Uterus (tissue), 4 donors: ENCODE data around the gene CNTN1. TPM values are rescaled to one million over a fixed set of nuclear protein-coding genes. Genes with fewer than 3 reads are reported as not detected.

ENCODE experiments used
- DNase-seq, 2 donors: peaks; one replicate each; pipeline ENCODE4 v3.0.0-alpha.2; 2019 to 2020
- H3K27ac ChIP-seq, 2 donors: fragments of 200-600 bp; sonication (generic); 1 replicate in 1 of 2; 2 replicates in 1 of 2; pipeline ENCODE4 v1.5.1; 2016 to 2018
- H3K27me3 ChIP-seq, 2 donors: fragments of 200-600 bp; sonication (generic); one replicate each; pipeline ENCODE4 v1.5.1; 2018 to 2019; ENCODE audit warnings: control low read depth in 1 of 2
- H3K36me3 ChIP-seq, 2 donors: fragments of 200-600 bp; sonication (generic); one replicate each; pipeline ENCODE4 v1.5.1; 2019; ENCODE audit warnings: control low read depth in 1 of 2
- H3K4me1 ChIP-seq, 2 donors: fragments of 200-600 bp; sonication (generic); one replicate each; pipeline ENCODE4 v1.5.1; 2018 to 2019; ENCODE audit warnings: control low read depth in 1 of 2
- H3K4me3 ChIP-seq, 2 donors: fragments of 200-600 bp; sonication (generic); 1 replicate in 1 of 2; 2 replicates in 1 of 2; pipeline ENCODE4 v1.5.1; 2018 to 2019; ENCODE audit warnings: mild to moderate bottlenecking in 1 of 2
- H3K9me3 ChIP-seq, 2 donors: fragments of 200-600 bp; sonication (generic); one replicate each; pipeline ENCODE4 v1.5.1; 2019; ENCODE audit warnings: control low read depth in 1 of 2
- POLR2A ChIP-seq, 2 donors: fragments of 450-650 bp; IDR thresholded peaks; one replicate each; pipeline ENCODE4 v1.6.1; 2016; ENCODE audit warnings: antibody characterized with exemption in 2 of 2, mild to moderate bottlenecking in 1 of 2, moderate library complexity in 1 of 2
- intact Hi-C: fragments of 100-400 bp; cut with DNase I; formaldehyde crosslinking; loops from one replicate; pipeline ENCODE4 v1.15.1; 2023; ENCODE audit warnings: low total_unique reads
- total RNA-seq, 4 donors: library from RNA; depleted of rRNA in 3 of 4; stranded (reverse); fragments of >200 nt in 3 of 4; gene quantifications; one replicate each; pipeline versions ENCODE4 v1.1.0 to v1.2.4, GENCODE V29; 2014 to 2023
- TF ChIP-seq, protein P1 (sequence below), 4 experiments: fragments of 200-600 bp in 2 of 4; fragments of 450-650 bp in 2 of 4; sonication (generic) in 2 of 4; IDR thresholded peaks; one replicate each; pipeline ENCODE4 v1.5.1; 2016 to 2019; ENCODE audit warnings: antibody characterized with exemption in 4 of 4, mild to moderate bottlenecking in 2 of 4, moderate library complexity in 1 of 4
- donor health status: DM: yes; HTN: yes; CAD: no.

CNTN1 gene
- total RNA-seq, 4 donors from 2014 or later, result 1.5 to 124 (median 11.0) TPM

DNA sequence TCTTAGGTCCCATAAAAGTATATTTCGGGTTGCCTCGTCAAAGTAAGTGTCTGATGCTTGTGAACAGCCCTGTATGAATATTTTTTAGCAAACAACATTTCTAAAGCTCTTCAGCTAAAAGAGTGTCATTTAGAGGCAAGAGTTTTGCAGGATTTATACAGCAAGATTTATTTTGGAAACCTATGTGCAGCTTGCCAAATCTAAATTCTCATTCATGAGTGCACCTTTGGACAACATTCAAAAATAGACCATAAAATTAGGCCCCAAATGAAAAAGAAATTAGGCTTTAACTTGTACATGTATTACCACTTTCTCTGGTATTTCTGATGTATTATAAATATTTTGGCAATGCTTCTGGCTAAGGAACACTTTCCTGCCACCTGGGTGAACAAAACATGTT is 271.5 kb downstream of the CNTN1 start:
- H3K27ac ChIP-seq, result no peak overlapping the region
- H3K36me3 ChIP-seq, result no peaks in the 10 kb centered on the region
- H3K27me3 ChIP-seq, result no peaks in the 10 kb centered on the region
- no peak overlapping the region for H3K4me3 ChIP-seq
- H3K9me3 ChIP-seq, result no peaks in the 10 kb centered on the region
- no peaks in the 10 kb centered on the region for H3K4me1 ChIP-seq
- no peak for DNase-seq
- TF ChIP-seq, protein P1, sequence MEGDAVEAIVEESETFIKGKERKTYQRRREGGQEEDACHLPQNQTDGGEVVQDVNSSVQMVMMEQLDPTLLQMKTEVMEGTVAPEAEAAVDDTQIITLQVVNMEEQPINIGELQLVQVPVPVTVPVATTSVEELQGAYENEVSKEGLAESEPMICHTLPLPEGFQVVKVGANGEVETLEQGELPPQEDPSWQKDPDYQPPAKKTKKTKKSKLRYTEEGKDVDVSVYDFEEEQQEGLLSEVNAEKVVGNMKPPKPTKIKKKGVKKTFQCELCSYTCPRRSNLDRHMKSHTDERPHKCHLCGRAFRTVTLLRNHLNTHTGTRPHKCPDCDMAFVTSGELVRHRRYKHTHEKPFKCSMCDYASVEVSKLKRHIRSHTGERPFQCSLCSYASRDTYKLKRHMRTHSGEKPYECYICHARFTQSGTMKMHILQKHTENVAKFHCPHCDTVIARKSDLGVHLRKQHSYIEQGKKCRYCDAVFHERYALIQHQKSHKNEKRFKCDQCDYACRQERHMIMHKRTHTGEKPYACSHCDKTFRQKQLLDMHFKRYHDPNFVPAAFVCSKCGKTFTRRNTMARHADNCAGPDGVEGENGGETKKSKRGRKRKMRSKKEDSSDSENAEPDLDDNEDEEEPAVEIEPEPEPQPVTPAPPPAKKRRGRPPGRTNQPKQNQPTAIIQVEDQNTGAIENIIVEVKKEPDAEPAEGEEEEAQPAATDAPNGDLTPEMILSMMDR (IDR thresholded peaks at IDR 0.05), result no peak
- no peak for TF ChIP-seq POLR2A (IDR thresholded peaks at IDR 0.05)
- intact Hi-C loops, result no loop called here

DNA sequence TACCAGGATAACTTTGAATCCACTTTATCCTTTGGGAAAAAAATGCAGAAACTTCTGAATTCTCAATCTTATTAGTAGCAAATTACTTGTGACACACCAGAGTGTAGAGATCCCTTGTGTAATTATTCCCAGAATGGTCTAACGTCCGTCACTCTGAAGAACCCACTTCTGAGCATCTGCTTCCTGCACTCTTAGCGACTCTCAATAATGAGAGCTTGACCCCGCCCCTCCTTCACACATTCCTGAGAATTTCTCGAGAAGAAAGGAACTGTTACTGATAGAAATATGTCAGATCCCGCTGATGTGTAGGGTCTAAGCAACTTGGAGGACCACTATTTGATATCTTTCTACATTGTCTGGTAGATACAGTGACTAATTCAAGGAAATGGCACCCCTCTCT is 277.6 kb downstream of the CNTN1 start:
- no peak for TF ChIP-seq POLR2A (IDR thresholded peaks at IDR 0.05)
- DNase-seq, result no peak
- Histone ChIP-seq H3K4me1 (no peaks in the 10 kb centered on the region), H3K27ac (no peak overlapping the region), H3K4me3 (no peak overlapping the region), H3K36me3 (no peaks in the 10 kb centered on the region), H3K9me3 (no peaks in the 10 kb centered on the region), H3K27me3 (no peaks in the 10 kb centered on the region)
- intact Hi-C loops, result no loop called here

DNA sequence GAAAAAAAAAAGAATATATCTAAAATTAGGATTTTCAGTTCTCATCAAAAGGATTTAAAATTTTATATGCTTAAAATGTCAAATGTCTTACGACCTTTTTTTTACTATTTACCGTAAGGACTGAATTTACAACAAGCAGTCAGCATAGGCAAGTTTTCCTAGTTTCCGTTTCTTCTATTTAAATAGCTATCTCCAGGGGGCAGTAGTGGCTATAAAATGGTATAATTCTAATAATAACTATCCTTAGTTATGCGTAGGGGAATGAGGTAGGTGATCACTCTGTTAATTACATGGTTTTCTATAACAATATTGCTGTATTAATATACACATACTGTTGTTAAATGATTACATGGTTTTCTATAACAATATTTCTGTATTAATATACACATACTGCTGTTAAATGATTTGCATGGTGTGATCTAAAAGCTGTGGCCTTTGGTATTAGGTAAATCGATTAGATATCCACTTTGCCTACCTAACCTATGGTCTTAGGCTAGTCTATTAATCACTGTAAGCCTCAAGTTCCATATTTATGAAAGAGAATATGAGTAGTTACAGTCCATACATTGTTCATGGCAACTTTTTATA is 278.2 kb downstream of the CNTN1 start:
- TF ChIP-seq, protein P1 (IDR thresholded peaks at IDR 0.05), result no peak
- no peak for TF ChIP-seq POLR2A (IDR thresholded peaks at IDR 0.05)
- no peak for DNase-seq
- no peaks in the 10 kb centered on the region for H3K27me3 ChIP-seq
- no peak overlapping the region for H3K27ac ChIP-seq
- intact Hi-C loops, result no loop called here
- H3K4me1 ChIP-seq, result no peaks in the 10 kb centered on the region
- H3K4me3 ChIP-seq, result no peak overlapping the region
- H3K36me3 ChIP-seq, result no peaks in the 10 kb centered on the region
- no peaks in the 10 kb centered on the region for H3K9me3 ChIP-seq

DNA sequence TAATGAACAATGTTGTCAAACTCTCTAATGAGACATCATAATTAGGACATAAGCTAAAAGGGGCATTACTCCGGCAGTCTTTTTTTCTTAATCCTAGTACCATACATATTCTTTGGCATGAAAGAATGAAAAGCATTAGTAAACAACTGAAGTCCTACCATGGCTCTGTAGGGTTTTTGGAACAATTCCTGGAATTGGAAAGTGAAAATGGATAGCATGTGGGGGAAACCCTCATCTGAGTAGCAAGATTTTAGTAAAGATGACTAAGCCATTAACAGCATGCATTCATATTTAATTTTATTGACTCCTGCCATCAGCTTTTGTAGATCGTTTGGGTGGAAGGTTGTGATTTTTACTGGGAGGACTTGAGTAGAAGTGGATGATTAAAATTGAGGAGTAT is 279.7 kb downstream of the CNTN1 start:
- no peaks in the 10 kb centered on the region for H3K27me3 ChIP-seq
- H3K4me3 ChIP-seq, result no peak overlapping the region
- no peak overlapping the region for H3K27ac ChIP-seq
- DNase-seq, result no peak
- no peak for TF ChIP-seq POLR2A (IDR thresholded peaks at IDR 0.05)
- TF ChIP-seq, protein P1 (IDR thresholded peaks at IDR 0.05), result no peak
- H3K9me3 ChIP-seq, result no peaks in the 10 kb centered on the region
- no peaks in the 10 kb centered on the region for H3K36me3 ChIP-seq
- intact Hi-C loops, result no loop called here
- H3K4me1 ChIP-seq, result no peaks in the 10 kb centered on the region

DNA sequence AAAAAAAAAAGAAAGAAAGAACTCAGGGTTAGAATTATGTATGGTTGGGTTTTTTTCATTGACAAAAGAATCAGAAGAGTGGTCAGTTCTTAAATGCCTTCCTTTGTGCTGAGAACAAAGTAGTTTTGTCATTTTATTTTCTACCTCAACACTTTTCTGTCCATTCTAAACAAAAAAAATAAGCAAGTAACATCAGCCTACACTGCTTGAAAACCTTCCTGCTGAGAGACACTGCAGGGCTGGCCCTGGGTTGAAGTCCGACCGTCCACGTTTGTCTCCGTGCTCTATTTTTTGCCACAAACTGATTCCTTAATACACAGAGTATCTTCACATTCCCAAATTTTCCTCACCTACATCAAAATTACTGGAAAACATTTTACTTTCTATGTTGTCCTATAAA is 284.3 kb downstream of the CNTN1 start:
- no peak for DNase-seq
- no peak for TF ChIP-seq POLR2A (IDR thresholded peaks at IDR 0.05)
- H3K27me3 ChIP-seq, result no peaks in the 10 kb centered on the region
- intact Hi-C loops, result no loop called here
- no peaks in the 10 kb centered on the region for H3K4me1 ChIP-seq
- no peak overlapping the region for H3K27ac ChIP-seq
- H3K4me3 ChIP-seq, result no peak overlapping the region
- no peaks in the 10 kb centered on the region for H3K36me3 ChIP-seq
- H3K9me3 ChIP-seq, result no peaks in the 10 kb centered on the region

DNA sequence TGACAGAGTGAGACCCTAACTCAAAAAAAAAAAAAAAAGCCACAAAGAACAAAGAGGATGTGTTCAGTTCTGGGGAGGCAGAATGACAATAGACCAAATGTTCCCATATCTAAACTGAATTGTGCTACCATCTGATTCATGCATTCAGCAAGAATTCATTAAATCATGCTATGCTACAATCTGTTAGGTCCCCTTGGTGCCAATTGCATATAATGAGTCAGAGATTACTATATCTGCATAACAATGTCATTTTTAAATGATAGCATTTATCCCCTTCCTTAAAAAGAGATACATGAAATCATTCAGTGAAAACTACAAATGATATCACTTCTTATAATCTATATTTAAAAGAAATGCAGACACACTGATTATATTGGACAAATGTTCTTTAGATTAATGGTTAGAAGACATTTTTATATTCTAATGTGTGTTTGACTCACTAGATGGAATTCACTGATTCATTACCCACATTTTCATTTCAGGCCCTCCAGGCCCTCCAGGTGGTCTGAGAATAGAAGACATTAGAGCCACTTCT is 288.3 kb downstream of the CNTN1 start:
- no peaks in the 10 kb centered on the region for H3K4me1 ChIP-seq
- no peak overlapping the region for H3K27ac ChIP-seq
- no peak for DNase-seq
- H3K4me3 ChIP-seq, result no peak overlapping the region
- no peak for TF ChIP-seq POLR2A (IDR thresholded peaks at IDR 0.05)
- TF ChIP-seq, protein P1 (IDR thresholded peaks at IDR 0.05), result no peak
- no peaks in the 10 kb centered on the region for H3K9me3 ChIP-seq
- H3K36me3 ChIP-seq, result no peaks in the 10 kb centered on the region
- no peaks in the 10 kb centered on the region for H3K27me3 ChIP-seq
- intact Hi-C loops, result no loop called here
